OCI-LY1 (cell line): ENCODE results near the gene LRRTM1.

ENCODE experiments used
- EZH2 ChIP-seq: fragments of 200-600 bp; sonication (generic), shearing (Covaris generic); IDR thresholded peaks from 2 replicates; pipeline ENCODE4 v1.8.0; 2017; ENCODE audit warnings: borderline replicate concordance, mixed run types, mild to moderate bottlenecking, antibody characterized with exemption, low read length, moderate library complexity, mixed read lengths
- TF ChIP-seq, protein P1 (sequence below): fragments of 200-600 bp; sonication (generic), shearing (Covaris generic); IDR thresholded peaks from 2 replicates; pipeline ENCODE4 v1.5.1; 2017; ENCODE audit warnings: mild to moderate bottlenecking, antibody characterized with exemption, low read length, moderate library complexity, mixed read lengths

DNA sequence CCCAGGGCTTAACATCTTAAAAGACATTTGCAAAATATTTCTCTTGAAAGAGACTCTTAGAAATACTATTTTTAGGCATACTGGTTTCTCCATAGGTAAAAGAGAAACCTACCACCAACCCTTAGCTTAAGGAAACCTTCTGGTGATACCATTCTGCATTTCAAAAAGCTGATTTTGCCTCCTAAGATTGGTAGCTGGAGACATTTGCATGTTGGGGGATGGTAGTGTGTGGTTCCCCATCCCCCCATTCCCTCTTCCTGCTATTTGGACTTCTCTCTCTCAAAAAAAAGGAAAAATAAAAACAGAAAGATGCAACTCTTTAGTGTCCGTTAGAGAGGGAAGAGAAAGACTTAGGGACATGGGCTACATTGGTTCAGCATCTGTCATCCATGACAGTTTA, 4.2 kb downstream of the LRRTM1 start:
- TF ChIP-seq EZH2 = no peak
- TF ChIP-seq, protein P1, sequence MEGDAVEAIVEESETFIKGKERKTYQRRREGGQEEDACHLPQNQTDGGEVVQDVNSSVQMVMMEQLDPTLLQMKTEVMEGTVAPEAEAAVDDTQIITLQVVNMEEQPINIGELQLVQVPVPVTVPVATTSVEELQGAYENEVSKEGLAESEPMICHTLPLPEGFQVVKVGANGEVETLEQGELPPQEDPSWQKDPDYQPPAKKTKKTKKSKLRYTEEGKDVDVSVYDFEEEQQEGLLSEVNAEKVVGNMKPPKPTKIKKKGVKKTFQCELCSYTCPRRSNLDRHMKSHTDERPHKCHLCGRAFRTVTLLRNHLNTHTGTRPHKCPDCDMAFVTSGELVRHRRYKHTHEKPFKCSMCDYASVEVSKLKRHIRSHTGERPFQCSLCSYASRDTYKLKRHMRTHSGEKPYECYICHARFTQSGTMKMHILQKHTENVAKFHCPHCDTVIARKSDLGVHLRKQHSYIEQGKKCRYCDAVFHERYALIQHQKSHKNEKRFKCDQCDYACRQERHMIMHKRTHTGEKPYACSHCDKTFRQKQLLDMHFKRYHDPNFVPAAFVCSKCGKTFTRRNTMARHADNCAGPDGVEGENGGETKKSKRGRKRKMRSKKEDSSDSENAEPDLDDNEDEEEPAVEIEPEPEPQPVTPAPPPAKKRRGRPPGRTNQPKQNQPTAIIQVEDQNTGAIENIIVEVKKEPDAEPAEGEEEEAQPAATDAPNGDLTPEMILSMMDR = no peak
